Muscle of arm (tissue), 14 donors: ENCODE measurements around the gene FAHD2B. TPM values are rescaled to one million over a fixed set of nuclear protein-coding genes. Genes with fewer than 3 reads are reported as not detected.
"Not testable (repeated sequence)": the region's sequence is repeated elsewhere in the genome, so short reads cannot be mapped to it uniquely, and the experiment has no call there.

Experiments used
- DNase-seq: peaks from one replicate; pipeline ENCODE4 v3.0.0-alpha.2; 2013
- long read RNA-seq, 11 donors: transcript quantifications; one replicate each; lab custom pipeline, GENCODE V29; 2026
- polyA plus RNA-seq, 12 donors: library from polyadenylated mRNA; unstranded; fragments of 120-200 nt; gene quantifications; one replicate each; pipeline ENCODE4 v1.2.1, GENCODE V29; 2013; ENCODE audit not compliant: insufficient read length in 12 of 12

FAHD2B gene
- polyA plus RNA-seq, result 10 to 100 TPM in 6 of 12 donors, 1 to 10 TPM in 5, not detected in 1; 4.9 to 18.0 (median 10.7) TPM
- long read RNA-seq, donor 1, partial matches to known transcripts, result 0 of 1 reads
- long read RNA-seq, donor 1, other reads (novel, unspliced or antisense), result 0 of 1 reads
- long read RNA-seq, donor 2, partial matches to known transcripts, result 0 of 4 reads
- long read RNA-seq, donor 2, other reads (novel, unspliced or antisense), result 0 of 4 reads
- long read RNA-seq, donor 3, partial matches to known transcripts, result 0 of 1 reads
- long read RNA-seq, donor 3, other reads (novel, unspliced or antisense), result 0 of 1 reads
- long read RNA-seq, donor 4, result 0 reads
- long read RNA-seq, donor 5, partial matches to known transcripts, result 31 of 31 reads
- long read RNA-seq, donor 5, other reads (novel, unspliced or antisense), result 0 of 31 reads
- long read RNA-seq, donor 6, partial matches to known transcripts, result 0 of 3 reads
- long read RNA-seq, donor 6, other reads (novel, unspliced or antisense), result 0 of 3 reads
- long read RNA-seq, donor 7, partial matches to known transcripts, result 0 of 1 reads
- long read RNA-seq, donor 7, other reads (novel, unspliced or antisense), result 0 of 1 reads
- long read RNA-seq, donor 8, partial matches to known transcripts, result 14 of 23 reads
- long read RNA-seq, donor 8, other reads (novel, unspliced or antisense), result 5 of 23 reads
- long read RNA-seq, donor 9, partial matches to known transcripts, result 0 of 2 reads
- long read RNA-seq, donor 9, other reads (novel, unspliced or antisense), result 0 of 2 reads
- long read RNA-seq, donor 10, result 0 reads
- long read RNA-seq, donor 11, result 0 reads

- peak; percentile 42 for DNase-seq
Measured at GRCh38 chr2:97094772-97095611, at the start of gene FAHD2B. Gene FAHD2B (minus strand): TSS chr2:97094882. CDS start chr2:97091706, 3,176 bp downstream.

GRCh38 chr2:97144016-97144415 is 49.3 kb upstream of the FAHD2B start:
- DNase-seq, result not testable (repeated sequence)

- DNase-seq, result not testable (repeated sequence)
Measured at GRCh38 chr2:97129090-97129489, 34.4 kb upstream of the FAHD2B start.

- DNase-seq, result not testable (repeated sequence)
Measured at GRCh38 chr2:97113882-97114255, 19.2 kb upstream of the FAHD2B start.

- peak; percentile 73 for DNase-seq
Measured at GRCh38 chr2:97113050-97113881, 18.6 kb upstream of the FAHD2B start, which contains the start of gene ANKRD36. Gene ANKRD36 (plus strand): TSS chr2:97113153. CDS start chr2:97113740, 587 bp downstream.

- DNase-seq, result peak; percentile 45
Measured at GRCh38 chr2:97112320-97113049, 17.8 kb upstream of the FAHD2B start.

GRCh38 chr2:97111246-97111645 is 16.6 kb upstream of the FAHD2B start:
- not testable (repeated sequence) for DNase-seq

- not testable (repeated sequence) for DNase-seq
Measured at GRCh38 chr2:97106878-97107277, 12.2 kb upstream of the FAHD2B start.

GRCh38 chr2:97098786-97099372 is 4.2 kb upstream of the FAHD2B start:
- DNase-seq, result not testable (repeated sequence)

- no peak for DNase-seq
Measured at GRCh38 chr2:97095661-97096060, 979 bp upstream of the FAHD2B start.

- not testable (repeated sequence) for DNase-seq
Measured at GRCh38 chr2:97093983-97094771, 505 bp downstream of the FAHD2B start.

- not testable (repeated sequence) for DNase-seq
Measured at GRCh38 chr2:97092946-97093345, 1.7 kb downstream of the FAHD2B start.

GRCh38 chr2:97088706-97089105 is 6.0 kb downstream of the FAHD2B start:
- not testable (repeated sequence) for DNase-seq

- DNase-seq, result not testable (repeated sequence)
Measured at GRCh38 chr2:97085093-97085492, 9.6 kb downstream of the FAHD2B start.

- DNase-seq, result not testable (repeated sequence)
Measured at GRCh38 chr2:97083516-97083915, 11.2 kb downstream of the FAHD2B start.

GRCh38 chr2:97082206-97082605 is 12.5 kb downstream of the FAHD2B start:
- not testable (repeated sequence) for DNase-seq

- DNase-seq, result not testable (repeated sequence)
Measured at GRCh38 chr2:97080855-97081254, 13.8 kb downstream of the FAHD2B start.

- DNase-seq, result not testable (repeated sequence)
Measured at GRCh38 chr2:97077213-97077612, 17.5 kb downstream of the FAHD2B start.

- not testable (repeated sequence) for DNase-seq
Measured at GRCh38 chr2:97070915-97071314, 23.8 kb downstream of the FAHD2B start.
